Measurements from ENCODE around the gene ZNF133.

ZNF133 gene

DNA sequence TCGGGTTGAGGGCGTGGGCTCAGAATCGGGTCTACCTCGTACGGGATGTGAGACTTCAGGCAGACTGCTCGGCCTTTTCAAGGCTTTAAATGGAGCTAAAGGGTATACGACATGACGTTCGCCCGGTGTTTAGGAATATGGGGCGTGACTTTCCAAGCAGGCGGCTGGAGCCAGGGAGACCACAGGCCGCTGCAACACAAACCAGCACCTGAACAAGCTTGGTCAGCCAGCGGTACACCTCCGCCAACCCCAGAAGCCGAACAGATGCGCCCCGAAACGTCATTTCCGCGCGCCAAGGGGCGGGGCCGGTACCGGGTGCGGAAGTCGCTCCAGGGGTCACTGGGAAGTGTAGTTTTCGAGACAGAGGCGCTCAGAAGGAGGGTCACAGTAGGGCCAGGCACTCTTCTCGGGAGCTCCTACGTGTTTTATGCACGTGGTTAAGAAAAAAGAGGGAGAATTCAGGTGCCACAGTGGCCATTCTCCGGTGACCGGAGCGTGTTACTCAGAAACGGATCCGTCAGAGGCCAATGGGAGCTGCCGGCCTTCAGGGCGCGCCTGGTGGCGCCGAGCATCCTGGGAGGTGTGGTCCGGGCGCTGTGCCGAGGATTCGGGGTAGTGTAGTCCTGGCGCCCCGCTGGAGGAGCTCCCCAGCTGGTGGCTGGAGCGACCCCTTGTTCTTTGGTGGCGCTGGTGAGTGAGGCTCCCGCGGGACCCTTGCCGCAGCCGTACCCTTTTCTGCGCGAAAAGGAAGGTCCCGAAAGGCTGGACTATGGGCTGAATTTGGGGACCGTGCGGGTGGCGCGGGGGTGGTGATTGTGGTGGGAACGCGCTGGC is at the start of gene ZNF133 (continued):
- TF ChIP-seq ZSCAN30 (tag by site-specific recombination; IDR thresholded peaks at IDR 0.05), result peak; percentile 85
- TF ChIP-seq ZNF433 (tag by site-specific recombination; IDR thresholded peaks at IDR 0.05; ENCODE audit: low read depth), result no peak
- TF ChIP-seq, protein P1, sequence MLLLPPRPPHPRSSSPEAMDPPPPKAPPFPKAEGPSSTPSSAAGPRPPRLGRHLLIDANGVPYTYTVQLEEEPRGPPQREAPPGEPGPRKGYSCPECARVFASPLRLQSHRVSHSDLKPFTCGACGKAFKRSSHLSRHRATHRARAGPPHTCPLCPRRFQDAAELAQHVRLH (tag by site-specific recombination; IDR thresholded peaks at IDR 0.05), result peak; percentile 16; the same call in 1 of the 2 replicates
- TF ChIP-seq, protein P2, sequence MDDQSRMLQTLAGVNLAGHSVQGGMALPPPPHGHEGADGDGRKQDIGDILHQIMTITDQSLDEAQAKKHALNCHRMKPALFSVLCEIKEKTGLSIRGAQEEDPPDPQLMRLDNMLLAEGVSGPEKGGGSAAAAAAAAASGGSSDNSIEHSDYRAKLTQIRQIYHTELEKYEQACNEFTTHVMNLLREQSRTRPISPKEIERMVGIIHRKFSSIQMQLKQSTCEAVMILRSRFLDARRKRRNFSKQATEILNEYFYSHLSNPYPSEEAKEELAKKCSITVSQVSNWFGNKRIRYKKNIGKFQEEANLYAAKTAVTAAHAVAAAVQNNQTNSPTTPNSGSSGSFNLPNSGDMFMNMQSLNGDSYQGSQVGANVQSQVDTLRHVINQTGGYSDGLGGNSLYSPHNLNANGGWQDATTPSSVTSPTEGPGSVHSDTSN (CRISPR knock-in tag; IDR thresholded peaks at IDR 0.05), result peak; percentile 27; the same call in 1 of the 2 replicates
- no peak for TF ChIP-seq ZNF521 (tag by site-specific recombination; IDR thresholded peaks at IDR 0.05)
- no peak for TF ChIP-seq ZNF311 (tag by site-specific recombination; IDR thresholded peaks at IDR 0.05; ENCODE audit: borderline replicate concordance)
- TF ChIP-seq, protein P3, sequence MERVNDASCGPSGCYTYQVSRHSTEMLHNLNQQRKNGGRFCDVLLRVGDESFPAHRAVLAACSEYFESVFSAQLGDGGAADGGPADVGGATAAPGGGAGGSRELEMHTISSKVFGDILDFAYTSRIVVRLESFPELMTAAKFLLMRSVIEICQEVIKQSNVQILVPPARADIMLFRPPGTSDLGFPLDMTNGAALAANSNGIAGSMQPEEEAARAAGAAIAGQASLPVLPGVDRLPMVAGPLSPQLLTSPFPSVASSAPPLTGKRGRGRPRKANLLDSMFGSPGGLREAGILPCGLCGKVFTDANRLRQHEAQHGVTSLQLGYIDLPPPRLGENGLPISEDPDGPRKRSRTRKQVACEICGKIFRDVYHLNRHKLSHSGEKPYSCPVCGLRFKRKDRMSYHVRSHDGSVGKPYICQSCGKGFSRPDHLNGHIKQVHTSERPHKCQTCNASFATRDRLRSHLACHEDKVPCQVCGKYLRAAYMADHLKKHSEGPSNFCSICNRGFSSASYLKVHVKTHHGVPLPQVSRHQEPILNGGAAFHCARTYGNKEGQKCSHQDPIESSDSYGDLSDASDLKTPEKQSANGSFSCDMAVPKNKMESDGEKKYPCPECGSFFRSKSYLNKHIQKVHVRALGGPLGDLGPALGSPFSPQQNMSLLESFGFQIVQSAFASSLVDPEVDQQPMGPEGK (tag by site-specific recombination; IDR thresholded peaks at IDR 0.05), result peak; percentile 70; the same call in 1 of the 2 replicates
- TF ChIP-seq ZNF48 (tag by site-specific recombination; IDR thresholded peaks at IDR 0.05), result no peak
- TF ChIP-seq SALL2 (tag by site-specific recombination; IDR thresholded peaks at IDR 0.05; ENCODE audit: borderline replicate concordance), result no peak
- TF ChIP-seq ZNF202 (tag by site-specific recombination; IDR thresholded peaks at IDR 0.05; ENCODE audit: borderline replicate concordance), result no peak
- TF ChIP-seq ZNF391 (tag by site-specific recombination; IDR thresholded peaks at IDR 0.05; ENCODE audit: borderline replicate concordance, low read depth), result no peak
- TF ChIP-seq GLIS2 (tag by site-specific recombination; IDR thresholded peaks at IDR 0.05), result peak; percentile 87
- no peak for TF ChIP-seq ZNF677 (tag by site-specific recombination; IDR thresholded peaks at IDR 0.05)
- peak; percentile 85 for TF ChIP-seq ZBTB48 (tag by site-specific recombination; IDR thresholded peaks at IDR 0.05)
- peak; percentile 97 for TF ChIP-seq ZNF600 (tag by site-specific recombination; IDR thresholded peaks at IDR 0.05)
- TF ChIP-seq, protein P4, sequence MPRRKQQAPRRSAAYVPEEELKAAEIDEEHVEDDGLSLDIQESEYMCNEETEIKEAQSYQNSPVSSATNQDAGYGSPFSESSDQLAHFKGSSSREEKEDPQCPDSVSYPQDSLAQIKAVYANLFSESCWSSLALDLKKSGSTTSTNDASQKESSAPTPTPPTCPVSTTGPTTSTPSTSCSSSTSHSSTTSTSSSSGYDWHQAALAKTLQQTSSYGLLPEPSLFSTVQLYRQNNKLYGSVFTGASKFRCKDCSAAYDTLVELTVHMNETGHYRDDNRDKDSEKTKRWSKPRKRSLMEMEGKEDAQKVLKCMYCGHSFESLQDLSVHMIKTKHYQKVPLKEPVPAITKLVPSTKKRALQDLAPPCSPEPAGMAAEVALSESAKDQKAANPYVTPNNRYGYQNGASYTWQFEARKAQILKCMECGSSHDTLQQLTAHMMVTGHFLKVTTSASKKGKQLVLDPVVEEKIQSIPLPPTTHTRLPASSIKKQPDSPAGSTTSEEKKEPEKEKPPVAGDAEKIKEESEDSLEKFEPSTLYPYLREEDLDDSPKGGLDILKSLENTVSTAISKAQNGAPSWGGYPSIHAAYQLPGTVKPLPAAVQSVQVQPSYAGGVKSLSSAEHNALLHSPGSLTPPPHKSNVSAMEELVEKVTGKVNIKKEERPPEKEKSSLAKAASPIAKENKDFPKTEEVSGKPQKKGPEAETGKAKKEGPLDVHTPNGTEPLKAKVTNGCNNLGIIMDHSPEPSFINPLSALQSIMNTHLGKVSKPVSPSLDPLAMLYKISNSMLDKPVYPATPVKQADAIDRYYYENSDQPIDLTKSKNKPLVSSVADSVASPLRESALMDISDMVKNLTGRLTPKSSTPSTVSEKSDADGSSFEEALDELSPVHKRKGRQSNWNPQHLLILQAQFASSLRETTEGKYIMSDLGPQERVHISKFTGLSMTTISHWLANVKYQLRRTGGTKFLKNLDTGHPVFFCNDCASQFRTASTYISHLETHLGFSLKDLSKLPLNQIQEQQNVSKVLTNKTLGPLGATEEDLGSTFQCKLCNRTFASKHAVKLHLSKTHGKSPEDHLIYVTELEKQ (tag by site-specific recombination; IDR thresholded peaks at IDR 0.05; ENCODE audit: borderline replicate concordance), result no peak
- TF ChIP-seq, protein P5, sequence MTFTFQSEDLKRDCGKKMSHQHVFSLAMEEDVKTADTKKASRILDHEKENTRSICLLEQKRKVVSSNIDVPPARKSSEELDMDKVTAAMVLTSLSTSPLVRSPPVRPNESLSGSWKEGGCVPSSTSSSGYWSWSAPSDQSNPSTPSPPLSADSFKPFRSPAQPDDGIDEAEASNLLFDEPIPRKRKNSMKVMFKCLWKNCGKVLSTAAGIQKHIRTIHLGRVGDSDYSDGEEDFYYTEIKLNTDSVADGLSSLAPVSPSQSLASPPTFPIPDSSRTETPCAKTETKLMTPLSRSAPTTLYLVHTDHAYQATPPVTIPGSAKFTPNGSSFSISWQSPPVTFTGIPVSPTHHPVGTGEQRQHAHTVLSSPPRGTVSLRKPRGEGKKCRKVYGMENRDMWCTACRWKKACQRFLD (tag by site-specific recombination; IDR thresholded peaks at IDR 0.05), result no peak
- TF ChIP-seq, protein P6, sequence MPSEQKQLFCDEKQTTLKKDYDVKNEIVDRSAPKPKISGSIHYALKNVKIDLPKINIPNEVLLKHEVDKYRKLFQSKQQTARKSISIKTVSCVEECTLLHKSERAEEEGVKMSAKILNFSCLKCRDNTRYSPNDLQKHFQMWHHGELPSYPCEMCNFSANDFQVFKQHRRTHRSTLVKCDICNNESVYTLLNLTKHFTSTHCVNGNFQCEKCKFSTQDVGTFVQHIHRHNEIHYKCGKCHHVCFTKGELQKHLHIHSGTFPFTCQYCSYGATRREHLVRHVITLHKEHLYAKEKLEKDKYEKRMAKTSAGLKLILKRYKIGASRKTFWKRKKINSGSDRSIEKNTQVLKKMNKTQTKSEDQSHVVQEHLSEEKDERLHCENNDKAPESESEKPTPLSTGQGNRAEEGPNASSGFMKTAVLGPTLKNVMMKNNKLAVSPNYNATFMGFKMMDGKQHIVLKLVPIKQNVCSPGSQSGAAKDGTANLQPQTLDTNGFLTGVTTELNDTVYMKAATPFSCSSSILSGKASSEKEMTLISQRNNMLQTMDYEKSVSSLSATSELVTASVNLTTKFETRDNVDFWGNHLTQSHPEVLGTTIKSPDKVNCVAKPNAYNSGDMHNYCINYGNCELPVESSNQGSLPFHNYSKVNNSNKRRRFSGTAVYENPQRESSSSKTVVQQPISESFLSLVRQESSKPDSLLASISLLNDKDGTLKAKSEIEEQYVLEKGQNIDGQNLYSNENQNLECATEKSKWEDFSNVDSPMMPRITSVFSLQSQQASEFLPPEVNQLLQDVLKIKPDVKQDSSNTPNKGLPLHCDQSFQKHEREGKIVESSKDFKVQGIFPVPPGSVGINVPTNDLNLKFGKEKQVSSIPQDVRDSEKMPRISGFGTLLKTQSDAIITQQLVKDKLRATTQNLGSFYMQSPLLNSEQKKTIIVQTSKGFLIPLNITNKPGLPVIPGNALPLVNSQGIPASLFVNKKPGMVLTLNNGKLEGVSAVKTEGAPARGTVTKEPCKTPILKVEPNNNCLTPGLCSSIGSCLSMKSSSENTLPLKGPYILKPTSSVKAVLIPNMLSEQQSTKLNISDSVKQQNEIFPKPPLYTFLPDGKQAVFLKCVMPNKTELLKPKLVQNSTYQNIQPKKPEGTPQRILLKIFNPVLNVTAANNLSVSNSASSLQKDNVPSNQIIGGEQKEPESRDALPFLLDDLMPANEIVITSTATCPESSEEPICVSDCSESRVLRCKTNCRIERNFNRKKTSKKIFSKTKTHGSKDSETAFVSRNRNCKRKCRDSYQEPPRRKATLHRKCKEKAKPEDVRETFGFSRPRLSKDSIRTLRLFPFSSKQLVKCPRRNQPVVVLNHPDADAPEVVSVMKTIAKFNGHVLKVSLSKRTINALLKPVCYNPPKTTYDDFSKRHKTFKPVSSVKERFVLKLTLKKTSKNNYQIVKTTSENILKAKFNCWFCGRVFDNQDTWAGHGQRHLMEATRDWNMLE (tag by site-specific recombination; conservative IDR thresholded peaks at IDR 0.05; ENCODE audit: low read depth), result peak; percentile 99
- TF ChIP-seq ZNF302 (tag by site-specific recombination; IDR thresholded peaks at IDR 0.05; ENCODE audit: low read depth), result no peak
- TF ChIP-seq BCL11B (tag by site-specific recombination; IDR thresholded peaks at IDR 0.05; ENCODE audit: low read depth), result no peak
- TF ChIP-seq ZNF544 (tag by site-specific recombination; IDR thresholded peaks at IDR 0.05), result no peak
- no peak for TF ChIP-seq ZNF416 (tag by site-specific recombination; IDR thresholded peaks at IDR 0.05)
- no peak for TF ChIP-seq ZNF830 (tag by site-specific recombination; IDR thresholded peaks at IDR 0.05; ENCODE audit: low read depth)
- no peak for TF ChIP-seq ZSCAN23 (tag by site-specific recombination; IDR thresholded peaks at IDR 0.05)
- TF ChIP-seq KLF8 (tag by site-specific recombination; IDR thresholded peaks at IDR 0.05), result peak; percentile 100
- no peak for TF ChIP-seq ZNF621 (tag by site-specific recombination; IDR thresholded peaks at IDR 0.05)

Measured in HEK293 (cell line).